ENCODE data around the gene RELA. TPM values are rescaled to one million over a fixed set of nuclear protein-coding genes. Genes with fewer than 3 reads are reported as not detected.

Gene RELA
- total RNA-seq, 1 donor from 2014 or later, result 62.6 TPM

GRCh38 chr11:65618763-65619162, 44.0 kb downstream of the RELA start:
- H3K36me3 Mint-ChIP-seq (ENCODE audit: low read depth, unreplicated experiment), result peaks cover 29% of the 10 kb centered on the region
- peaks cover 8% of the 10 kb centered on the region for H3K4me1 Mint-ChIP-seq (ENCODE audit: unreplicated experiment)
- H3K27ac Mint-ChIP-seq (ENCODE audit: unreplicated experiment), result no peak overlapping the region
- no peak overlapping the region for H3K4me3 Mint-ChIP-seq (ENCODE audit: unreplicated experiment)
- H3K9me3 Mint-ChIP-seq (ENCODE audit: unreplicated experiment), result no peaks in the 10 kb centered on the region
- H3K27me3 Mint-ChIP-seq (ENCODE audit: unreplicated experiment), result peaks cover 26% of the 10 kb centered on the region
- TF ChIP-seq, protein P1, sequence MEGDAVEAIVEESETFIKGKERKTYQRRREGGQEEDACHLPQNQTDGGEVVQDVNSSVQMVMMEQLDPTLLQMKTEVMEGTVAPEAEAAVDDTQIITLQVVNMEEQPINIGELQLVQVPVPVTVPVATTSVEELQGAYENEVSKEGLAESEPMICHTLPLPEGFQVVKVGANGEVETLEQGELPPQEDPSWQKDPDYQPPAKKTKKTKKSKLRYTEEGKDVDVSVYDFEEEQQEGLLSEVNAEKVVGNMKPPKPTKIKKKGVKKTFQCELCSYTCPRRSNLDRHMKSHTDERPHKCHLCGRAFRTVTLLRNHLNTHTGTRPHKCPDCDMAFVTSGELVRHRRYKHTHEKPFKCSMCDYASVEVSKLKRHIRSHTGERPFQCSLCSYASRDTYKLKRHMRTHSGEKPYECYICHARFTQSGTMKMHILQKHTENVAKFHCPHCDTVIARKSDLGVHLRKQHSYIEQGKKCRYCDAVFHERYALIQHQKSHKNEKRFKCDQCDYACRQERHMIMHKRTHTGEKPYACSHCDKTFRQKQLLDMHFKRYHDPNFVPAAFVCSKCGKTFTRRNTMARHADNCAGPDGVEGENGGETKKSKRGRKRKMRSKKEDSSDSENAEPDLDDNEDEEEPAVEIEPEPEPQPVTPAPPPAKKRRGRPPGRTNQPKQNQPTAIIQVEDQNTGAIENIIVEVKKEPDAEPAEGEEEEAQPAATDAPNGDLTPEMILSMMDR (IDR thresholded peaks at IDR 0.05; ENCODE audit: unreplicated experiment), result no peak
- DNase-seq (ENCODE audit: low spot score), result no peak

GRCh38 chr11:65617990-65618751, 44.5 kb downstream of the RELA start:
- H3K36me3 Mint-ChIP-seq (ENCODE audit: low read depth, unreplicated experiment), result peaks cover 29% of the 10 kb centered on the region
- no peak for DNase-seq (ENCODE audit: low spot score)
- no peaks in the 10 kb centered on the region for H3K9me3 Mint-ChIP-seq (ENCODE audit: unreplicated experiment)
- H3K27me3 Mint-ChIP-seq (ENCODE audit: unreplicated experiment), result peaks cover 29% of the 10 kb centered on the region
- TF ChIP-seq, protein P1 (IDR thresholded peaks at IDR 0.05; ENCODE audit: unreplicated experiment), result no peak
- peak overlapping the region; percentile 31 for H3K4me3 Mint-ChIP-seq (ENCODE audit: unreplicated experiment)
- no peak overlapping the region for H3K27ac Mint-ChIP-seq (ENCODE audit: unreplicated experiment)
- peaks cover 8% of the 10 kb centered on the region for H3K4me1 Mint-ChIP-seq (ENCODE audit: unreplicated experiment)

DNA sequence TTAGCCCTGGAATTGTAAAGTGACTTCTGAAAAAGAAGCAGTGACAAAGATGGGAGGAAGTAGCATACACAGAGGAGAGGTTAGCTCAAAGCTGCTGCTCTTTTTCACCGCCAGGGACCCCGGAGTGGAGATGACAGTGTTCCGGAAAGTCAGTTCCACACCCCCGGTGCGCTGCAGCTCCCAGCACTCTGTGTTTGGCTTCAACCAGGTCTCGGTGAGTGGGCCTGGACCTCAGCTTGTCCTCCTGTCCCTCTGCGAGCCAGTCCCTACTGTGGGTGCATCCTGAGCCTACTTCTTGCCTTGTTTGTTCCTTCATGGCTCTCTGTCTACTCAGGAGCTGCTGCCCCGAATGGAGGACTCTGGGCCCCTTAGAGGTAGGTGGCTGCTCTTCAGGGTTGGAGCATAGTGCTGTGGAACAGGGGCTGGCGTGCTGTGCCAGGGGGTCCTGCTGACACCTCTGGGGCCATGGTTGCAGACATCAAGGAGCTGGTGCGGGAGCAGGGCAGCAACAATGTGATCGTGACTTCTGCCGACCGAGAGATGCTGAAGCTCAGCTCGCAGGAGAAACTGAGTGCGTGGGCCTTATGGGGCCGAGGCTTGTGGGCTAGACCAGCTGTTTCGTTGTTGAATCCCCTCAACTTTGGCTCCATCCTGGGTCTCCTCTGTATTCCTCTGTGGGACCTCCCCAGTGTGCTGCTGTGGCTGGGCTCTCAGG, 45.4 kb downstream of the RELA start:
- Mint-ChIP-seq H3K4me1 (ENCODE audit: unreplicated experiment) (peaks cover 11% of the 10 kb centered on the region), H3K27ac (ENCODE audit: unreplicated experiment) (peak overlapping the region; percentile 87), H3K4me3 (ENCODE audit: unreplicated experiment) (peak overlapping the region; percentile 98), H3K36me3 (ENCODE audit: low read depth, unreplicated experiment) (peaks cover 29% of the 10 kb centered on the region), H3K27me3 (ENCODE audit: unreplicated experiment) (peaks cover 26% of the 10 kb centered on the region), H3K9me3 (ENCODE audit: unreplicated experiment) (no peaks in the 10 kb centered on the region)
- DNase-seq (ENCODE audit: low spot score), result no peak
- TF ChIP-seq, protein P1 (IDR thresholded peaks at IDR 0.05; ENCODE audit: unreplicated experiment), result no peak

DNA sequence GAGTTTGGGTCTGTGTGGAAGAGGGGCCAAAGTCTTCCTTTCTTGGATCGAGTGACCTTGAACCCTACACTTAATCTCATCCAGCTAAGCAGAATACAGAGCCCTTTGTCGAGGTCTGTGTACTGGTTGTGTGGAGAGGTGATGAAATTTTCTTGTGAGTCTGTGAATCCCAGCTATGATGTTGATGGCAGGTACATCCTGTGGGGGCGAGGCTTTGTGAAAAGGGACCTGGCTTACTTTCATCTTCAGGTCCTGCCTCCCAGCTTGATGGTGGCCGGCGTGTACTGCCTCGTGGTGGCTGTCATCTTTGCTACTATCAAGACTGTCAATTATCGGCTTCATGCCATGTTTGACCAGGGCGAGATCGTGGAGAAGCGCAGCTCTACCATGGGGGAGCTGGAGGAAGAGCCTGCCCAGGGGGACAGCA, 46.1 kb downstream of the RELA start:
- Mint-ChIP-seq H3K36me3 (ENCODE audit: low read depth, unreplicated experiment) (peaks cover 32% of the 10 kb centered on the region), H3K27ac (ENCODE audit: unreplicated experiment) (peak overlapping the region; percentile 87), H3K27me3 (ENCODE audit: unreplicated experiment) (peaks cover 30% of the 10 kb centered on the region), H3K4me1 (ENCODE audit: unreplicated experiment) (peaks cover 15% of the 10 kb centered on the region), H3K9me3 (ENCODE audit: unreplicated experiment) (no peaks in the 10 kb centered on the region), H3K4me3 (ENCODE audit: unreplicated experiment) (peak overlapping the region; percentile 98)
- no peak for DNase-seq (ENCODE audit: low spot score)
- TF ChIP-seq, protein P1 (IDR thresholded peaks at IDR 0.05; ENCODE audit: unreplicated experiment), result no peak
